ENCODE results near the gene TMEM150C. TPM values are rescaled to one million over a fixed set of nuclear protein-coding genes. Genes with fewer than 3 reads are reported as not detected.
"Not testable (repeated sequence)": the region's sequence is repeated elsewhere in the genome, so short reads cannot be mapped to it uniquely, and the experiment has no call there.

TMEM150C gene
- total and polyA plus RNA-seq, 8 donors, result 0.45 to 8.4 (median 3.9) TPM; not detected in 1

- Histone ChIP-seq H3K36me3 (no peaks in the 10 kb centered on the region), H3K27me3 (no peaks in the 10 kb centered on the region), H3K27ac (no peak overlapping the region), H3K4me3 (no peak overlapping the region), H3K9me3 (no peaks in the 10 kb centered on the region), H3K4me1 (no peaks in the 10 kb centered on the region)
- TF ChIP-seq POLR2AphosphoS5 (IDR thresholded peaks at IDR 0.05), result no peak
- TF ChIP-seq POLR2A (IDR thresholded peaks at IDR 0.05), result no peak
- no peak for TF ChIP-seq EP300 (IDR thresholded peaks at IDR 0.05)
- no peak for TF ChIP-seq CTCF (IDR thresholded peaks at IDR 0.05)
- DNase-seq, result no peak
- intact Hi-C loops (cut with DNase I; ENCODE audit: low total_unique reads), result no loop called here
- 93 to 96% (median 95%) methylated on average over 10 of the region's 10 CpGs for WGBS, 5 donors
Measured at GRCh38 chr4:82480771-82481505, 80.8 kb downstream of the TMEM150C start.

- no peak overlapping the region for H3K27ac ChIP-seq
- no peak overlapping the region for H3K4me3 ChIP-seq
- H3K27me3 ChIP-seq, result no peaks in the 10 kb centered on the region
- H3K9me3 ChIP-seq, result no peaks in the 10 kb centered on the region
- no peak for DNase-seq
- WGBS, 5 donors, result 94 to 98% (median 96%) methylated on average over 14 of the region's 14 CpGs
- no peak for TF ChIP-seq EP300 (IDR thresholded peaks at IDR 0.05)
- no peak for TF ChIP-seq CTCF (IDR thresholded peaks at IDR 0.05)
- no peak for TF ChIP-seq POLR2AphosphoS5 (IDR thresholded peaks at IDR 0.05)
- no peak for TF ChIP-seq POLR2A (IDR thresholded peaks at IDR 0.05)
- intact Hi-C loops (cut with DNase I; ENCODE audit: low total_unique reads), result no loop called here
- no peaks in the 10 kb centered on the region for H3K4me1 ChIP-seq
- H3K36me3 ChIP-seq, result no peaks in the 10 kb centered on the region
Measured at GRCh38 chr4:82479562-82479961, 82.2 kb downstream of the TMEM150C start.

GRCh38 chr4:82477469-82477868 lies 84.3 kb downstream of the TMEM150C start:
- not testable (repeated sequence) for DNase-seq
- 37 to 77% (median 47%) methylated on average over 9 of the region's 9 CpGs for WGBS, 5 donors

GRCh38 chr4:82475931-82476330 lies 85.9 kb downstream of the TMEM150C start:
- DNase-seq; H3K27ac ChIP-seq; H3K4me1 ChIP-seq; H3K4me3 ChIP-seq; H3K9me3 ChIP-seq; H3K27me3 ChIP-seq; intact Hi-C loops (cut with DNase I; ENCODE audit: low total_unique reads); H3K36me3 ChIP-seq: not testable (repeated sequence)
- WGBS, 5 donors, result 90 to 97% (median 91%) methylated on average over 7 of the region's 7 CpGs

More at GRCh38 chr4:82477469-82477868, 84.3 kb downstream of the TMEM150C start:
- H3K27ac ChIP-seq; H3K4me3 ChIP-seq; H3K36me3 ChIP-seq; H3K9me3 ChIP-seq; H3K4me1 ChIP-seq; intact Hi-C loops (cut with DNase I; ENCODE audit: low total_unique reads); H3K27me3 ChIP-seq: not testable (repeated sequence)

- Histone ChIP-seq H3K4me3 (no peak overlapping the region), H3K4me1 (peaks cover 0 to 9% (median 0%) of the 10 kb centered on the region in 4 donors), H3K27ac (no peak overlapping the region), H3K9me3 (no peaks in the 10 kb centered on the region), H3K27me3 (no peaks in the 10 kb centered on the region), H3K36me3 (no peaks in the 10 kb centered on the region)
- no peak for DNase-seq
- TF ChIP-seq POLR2AphosphoS5 (IDR thresholded peaks at IDR 0.05), result no peak
- TF ChIP-seq POLR2A (IDR thresholded peaks at IDR 0.05), result no peak
- TF ChIP-seq EP300 (IDR thresholded peaks at IDR 0.05), result no peak
- TF ChIP-seq CTCF (IDR thresholded peaks at IDR 0.05), result no peak
- intact Hi-C loops (cut with DNase I; ENCODE audit: low total_unique reads), result no loop called here
- 96 to 97% (median 97%) methylated on average over 15 of the region's 15 CpGs for WGBS, 5 donors
Measured at GRCh38 chr4:82473621-82474164, 88.1 kb downstream of the TMEM150C start.

- not testable (repeated sequence) for H3K36me3 ChIP-seq, H3K27ac ChIP-seq
- WGBS, 5 donors, result 51 to 75% (median 66%) methylated on average over 5 of the region's 5 CpGs
Measured at GRCh38 chr4:82473080-82473479, 88.7 kb downstream of the TMEM150C start.

More at GRCh38 chr4:82473080-82473479, 88.7 kb downstream of the TMEM150C start:
- H3K4me1 ChIP-seq; H3K27me3 ChIP-seq; intact Hi-C loops (cut with DNase I; ENCODE audit: low total_unique reads); H3K9me3 ChIP-seq; DNase-seq; H3K4me3 ChIP-seq: not testable (repeated sequence)

Data from stomach (tissue), 9 donors.